Upper lobe of left lung (tissue), 6 donors: Measurements from ENCODE around the gene ALPI. TPM values are rescaled to one million over a fixed set of nuclear protein-coding genes. Genes with fewer than 3 reads are reported as not detected.

Source experiments
- ATAC-seq, 2 donors: fragments of 200-7000 bp; cut with Tn5 transposase; one replicate each; pipeline ENCODE4 v1.9.1; 2022; ENCODE audit warnings: mild to moderate bottlenecking in 2 of 2, moderate library complexity in 2 of 2; ENCODE audit not compliant: low FRiP score in 2 of 2
- DNase-seq, 2 donors: peaks; one replicate each; pipeline ENCODE4 v3.0.0-alpha.2; 2019 to 2020
- H3K27ac ChIP-seq, 4 donors: fragments of 200-600 bp; sonication (generic); one replicate each; pipeline ENCODE4 v1.5.1; 2016 to 2019
- H3K27me3 ChIP-seq, 4 donors: fragments of 200-600 bp; sonication (generic); one replicate each; pipeline ENCODE4 v1.5.1; 2017 to 2019
- H3K36me3 ChIP-seq, 4 donors: fragments of 200-600 bp; sonication (generic); one replicate each; pipeline ENCODE4 v1.5.1; 2016 to 2019
- H3K4me1 ChIP-seq, 4 donors: fragments of 200-600 bp; sonication (generic); one replicate each; pipeline ENCODE4 v1.5.1; 2018 to 2019
- H3K4me3 ChIP-seq, 4 donors: fragments of 200-600 bp; sonication (generic); one replicate each; pipeline ENCODE4 v1.5.1; 2017 to 2019; ENCODE audit warnings: mild to moderate bottlenecking in 2 of 4, moderate library complexity in 1 of 4
- H3K9me3 ChIP-seq, 4 donors: fragments of 200-600 bp; sonication (generic); one replicate each; pipeline ENCODE4 v1.5.1; 2018 to 2019
- EP300 ChIP-seq, 4 donors: sonication (generic); formaldehyde crosslinking; IDR thresholded peaks; one replicate each; pipeline ENCODE4 v1.5.1; 2017; ENCODE audit warnings: antibody characterized with exemption in 4 of 4, control low read depth in 2 of 4
- POLR2A ChIP-seq, 4 donors: fragments of 450-650 bp; IDR thresholded peaks; one replicate each; pipeline ENCODE4 v1.5.1; 2016 to 2017; ENCODE audit warnings: antibody characterized with exemption in 4 of 4, mild to moderate bottlenecking in 2 of 4
- POLR2AphosphoS5 ChIP-seq, 2 donors: sonication (generic); formaldehyde crosslinking; IDR thresholded peaks; one replicate each; pipeline ENCODE4 v1.5.1; 2017; ENCODE audit warnings: antibody characterized with exemption in 2 of 2
- WGBS, 2 donors: methylation state at CpG; one replicate each; pipeline ENCODE4 v1.1.5; 2017 to 2018; 5-methylcytosine and 5-hydroxymethylcytosine counted together
- total RNA-seq, 6 donors: library from RNA; depleted of rRNA in 4 of 6; stranded (reverse); fragments of >200 nt in 4 of 6; gene quantifications; one replicate each; pipeline versions ENCODE4 v1.1.0 to v1.2.1, GENCODE V29; 2016 to 2021
- TF ChIP-seq, protein P1 (sequence below), 6 experiments: fragments of 450-650 bp in 4 of 6; fragments of 200-600 bp in 2 of 6; sonication (generic) in 2 of 6; IDR thresholded peaks; one replicate each; pipeline ENCODE4 v1.5.1; 2016 to 2019; ENCODE audit warnings: antibody characterized with exemption in 6 of 6
- donor health status: DM: no; HTN: no; CAD: no; lungs with moderate emphysema.
- donor health status: DM: no; HTN: yes; CAD: no; lungs with severe emphysema.

Gene ALPI
- total RNA-seq, 6 donors from 2014 or later = not detected

DNA sequence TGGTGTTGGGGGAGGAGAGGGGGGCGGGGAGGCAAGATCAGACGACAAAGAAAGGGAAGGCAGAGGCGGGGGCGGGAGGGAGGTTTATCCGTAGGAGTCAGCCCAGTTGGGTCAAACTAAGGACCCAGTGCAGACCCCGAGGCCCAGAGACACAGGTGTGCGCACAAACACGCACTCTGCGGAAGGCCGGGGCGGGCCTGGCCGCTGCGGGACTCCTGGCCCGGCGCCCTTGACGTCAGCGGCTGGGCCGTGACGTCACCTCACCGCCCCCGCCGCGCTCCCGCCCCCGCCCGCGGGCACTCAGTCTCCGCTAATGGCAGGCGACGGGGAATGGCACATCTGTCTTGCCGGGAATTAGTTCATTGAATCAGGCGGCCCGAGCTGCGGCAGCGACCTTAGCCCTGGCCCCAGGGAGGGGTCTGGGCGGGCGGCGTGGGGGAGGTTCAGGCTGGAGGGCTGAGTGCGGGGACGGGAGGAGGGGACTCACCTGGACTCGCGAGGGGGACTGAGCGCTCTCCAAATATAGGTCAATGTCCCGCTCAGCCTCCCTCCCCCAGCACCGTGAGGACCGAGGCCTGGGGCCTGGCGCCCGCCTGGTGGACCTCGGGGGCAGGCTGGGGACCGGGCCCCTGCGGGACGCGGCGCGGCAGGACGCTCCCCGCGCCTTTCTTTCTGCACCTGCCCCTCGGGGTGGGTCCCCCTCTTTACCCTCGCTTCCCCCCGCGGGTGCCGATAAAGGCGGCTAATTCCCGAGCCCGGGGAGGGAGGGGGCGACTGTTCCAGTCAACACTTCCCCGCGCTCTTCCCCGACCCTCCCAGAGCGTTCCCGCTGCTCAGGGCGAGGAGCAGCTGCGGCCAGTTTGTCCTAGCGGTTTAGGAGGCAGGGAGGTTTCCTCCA lies 47.2 kb downstream of the ALPI start:
- H3K27ac ChIP-seq = no peak overlapping the region
- H3K36me3 ChIP-seq = no peaks in the 10 kb centered on the region
- DNase-seq = peak in 1 of 2 donors; percentile 85
- ATAC-seq = peak in 1 of 2 donors; percentile 42
- H3K9me3 ChIP-seq = no peaks in the 10 kb centered on the region
- H3K4me3 ChIP-seq = peak overlapping the region in 3 of 4 donors; percentile 32 to 46 (median 44)
- H3K27me3 ChIP-seq = peaks cover 0 to 27% (median 17%) of the 10 kb centered on the region in 4 donors
- WGBS, 2 donors = 0 to 4% methylated on average over 25 to 71 of the region's 75 CpGs
- peaks cover 8 to 18% (median 15%) of the 10 kb centered on the region in 4 donors for H3K4me1 ChIP-seq
- TF ChIP-seq POLR2A (IDR thresholded peaks at IDR 0.05) (no peak), POLR2AphosphoS5 (IDR thresholded peaks at IDR 0.05) (no peak)

DNA sequence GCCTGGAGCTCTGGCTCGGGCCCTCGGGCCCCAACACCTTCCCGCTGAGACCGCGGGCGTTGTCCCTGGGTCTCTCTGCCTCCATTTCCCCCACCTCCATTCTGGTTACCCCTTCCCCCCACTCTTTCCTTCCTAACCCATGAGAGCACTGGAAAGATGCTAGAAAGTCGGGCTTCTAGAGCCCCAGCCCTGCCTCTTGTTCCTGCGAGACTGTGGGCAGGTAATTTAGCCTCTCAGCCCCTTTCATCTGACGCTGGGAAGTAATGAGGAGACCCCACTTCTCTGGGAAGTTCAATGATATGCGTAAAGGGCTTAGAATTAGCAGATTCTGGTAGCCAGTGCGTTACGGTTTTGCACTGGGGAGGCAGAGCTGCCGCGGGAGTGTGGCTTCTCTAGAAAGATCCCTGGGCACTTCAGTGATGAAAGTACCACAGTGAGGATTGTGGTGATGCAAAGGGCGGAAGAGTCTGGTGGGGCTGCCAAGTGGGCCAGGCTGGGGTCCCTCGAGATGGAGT lies 47.9 kb downstream of the ALPI start:
- TF ChIP-seq POLR2A (IDR thresholded peaks at IDR 0.05) (no peak), POLR2AphosphoS5 (IDR thresholded peaks at IDR 0.05) (no peak), EP300 (IDR thresholded peaks at IDR 0.05) (no peak)
- TF ChIP-seq, protein P1, sequence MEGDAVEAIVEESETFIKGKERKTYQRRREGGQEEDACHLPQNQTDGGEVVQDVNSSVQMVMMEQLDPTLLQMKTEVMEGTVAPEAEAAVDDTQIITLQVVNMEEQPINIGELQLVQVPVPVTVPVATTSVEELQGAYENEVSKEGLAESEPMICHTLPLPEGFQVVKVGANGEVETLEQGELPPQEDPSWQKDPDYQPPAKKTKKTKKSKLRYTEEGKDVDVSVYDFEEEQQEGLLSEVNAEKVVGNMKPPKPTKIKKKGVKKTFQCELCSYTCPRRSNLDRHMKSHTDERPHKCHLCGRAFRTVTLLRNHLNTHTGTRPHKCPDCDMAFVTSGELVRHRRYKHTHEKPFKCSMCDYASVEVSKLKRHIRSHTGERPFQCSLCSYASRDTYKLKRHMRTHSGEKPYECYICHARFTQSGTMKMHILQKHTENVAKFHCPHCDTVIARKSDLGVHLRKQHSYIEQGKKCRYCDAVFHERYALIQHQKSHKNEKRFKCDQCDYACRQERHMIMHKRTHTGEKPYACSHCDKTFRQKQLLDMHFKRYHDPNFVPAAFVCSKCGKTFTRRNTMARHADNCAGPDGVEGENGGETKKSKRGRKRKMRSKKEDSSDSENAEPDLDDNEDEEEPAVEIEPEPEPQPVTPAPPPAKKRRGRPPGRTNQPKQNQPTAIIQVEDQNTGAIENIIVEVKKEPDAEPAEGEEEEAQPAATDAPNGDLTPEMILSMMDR (IDR thresholded peaks at IDR 0.05) = no peak
- Histone ChIP-seq H3K4me1 (peaks cover 8 to 18% (median 15%) of the 10 kb centered on the region in 4 donors), H3K27me3 (peaks cover 0 to 27% (median 17%) of the 10 kb centered on the region in 4 donors), H3K4me3 (peak overlapping the region in 2 of 4 donors; percentile 44 to 46), H3K27ac (no peak overlapping the region), H3K9me3 (no peaks in the 10 kb centered on the region), H3K36me3 (no peaks in the 10 kb centered on the region)
- WGBS, 2 donors = 16 to 24% methylated on average over 16 of the region's 16 CpGs
- no peak for ATAC-seq
- DNase-seq = no peak

DNA sequence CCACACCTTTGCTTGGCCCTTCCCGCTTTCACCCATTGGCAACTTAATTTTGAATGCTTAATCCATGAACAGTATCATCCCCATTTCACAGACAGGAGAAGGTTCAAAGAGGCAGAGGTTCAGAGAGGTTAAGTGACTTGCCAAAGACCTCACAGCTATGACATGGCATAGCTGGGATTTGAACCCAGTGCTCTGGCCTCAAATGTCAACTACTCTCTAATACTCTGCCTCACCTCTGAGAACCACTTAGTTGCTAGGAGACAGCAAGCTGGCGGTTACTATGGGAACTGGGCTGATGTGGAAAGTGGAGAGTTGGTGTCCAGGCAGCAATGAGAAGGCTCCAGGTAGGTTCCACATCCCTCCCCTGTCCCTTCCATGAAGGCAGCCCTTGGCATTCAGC lies 48.5 kb downstream of the ALPI start:
- peaks cover 8 to 18% (median 15%) of the 10 kb centered on the region in 4 donors for H3K4me1 ChIP-seq
- no peak overlapping the region for H3K4me3 ChIP-seq
- no peaks in the 10 kb centered on the region for H3K36me3 ChIP-seq
- peaks cover 0 to 27% (median 17%) of the 10 kb centered on the region in 4 donors for H3K27me3 ChIP-seq
- DNase-seq (no peak), ATAC-seq (no peak)
- no peak for TF ChIP-seq EP300 (IDR thresholded peaks at IDR 0.05)
- no peak overlapping the region for H3K27ac ChIP-seq
- no peaks in the 10 kb centered on the region for H3K9me3 ChIP-seq
- 87 to 92% methylated on average over 2 of the region's 2 CpGs for whole genome bisulfite sequencing, 2 donors

DNA sequence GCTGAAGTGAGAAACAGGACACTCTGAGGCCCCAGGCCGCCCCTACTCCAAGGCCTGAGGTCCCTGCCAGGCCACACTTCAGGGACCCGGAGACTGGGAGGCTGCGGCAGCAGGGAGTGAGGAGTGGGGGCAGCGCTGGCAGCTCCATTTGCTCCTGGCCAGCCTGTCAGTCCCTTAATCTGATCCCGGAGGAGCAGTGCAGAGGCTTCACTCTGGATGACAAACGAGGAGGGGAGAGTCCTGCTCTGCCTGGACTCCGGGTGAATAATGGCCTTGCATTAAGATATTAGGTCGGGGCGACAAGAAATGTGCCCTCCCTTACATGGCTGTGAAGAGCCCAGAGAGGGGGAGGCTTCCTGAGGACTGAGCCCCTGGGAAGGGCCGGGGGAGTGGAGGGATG lies 49.9 kb downstream of the ALPI start:
- DNase-seq (no peak), ATAC-seq (no peak)
- Histone ChIP-seq H3K27me3 (peaks cover 0 to 25% (median 17%) of the 10 kb centered on the region in 4 donors), H3K9me3 (no peaks in the 10 kb centered on the region), H3K36me3 (no peaks in the 10 kb centered on the region), H3K4me1 (peaks cover 8 to 18% (median 15%) of the 10 kb centered on the region in 4 donors), H3K4me3 (no peak overlapping the region), H3K27ac (no peak overlapping the region)
- 46 to 48% methylated on average over 4 to 10 of the region's 10 CpGs for WGBS, 2 donors
- TF ChIP-seq EP300 (IDR thresholded peaks at IDR 0.05) (no peak), POLR2AphosphoS5 (IDR thresholded peaks at IDR 0.05) (no peak), POLR2A (IDR thresholded peaks at IDR 0.05) (no peak)
- TF ChIP-seq, protein P1 (IDR thresholded peaks at IDR 0.05) = no peak

DNA sequence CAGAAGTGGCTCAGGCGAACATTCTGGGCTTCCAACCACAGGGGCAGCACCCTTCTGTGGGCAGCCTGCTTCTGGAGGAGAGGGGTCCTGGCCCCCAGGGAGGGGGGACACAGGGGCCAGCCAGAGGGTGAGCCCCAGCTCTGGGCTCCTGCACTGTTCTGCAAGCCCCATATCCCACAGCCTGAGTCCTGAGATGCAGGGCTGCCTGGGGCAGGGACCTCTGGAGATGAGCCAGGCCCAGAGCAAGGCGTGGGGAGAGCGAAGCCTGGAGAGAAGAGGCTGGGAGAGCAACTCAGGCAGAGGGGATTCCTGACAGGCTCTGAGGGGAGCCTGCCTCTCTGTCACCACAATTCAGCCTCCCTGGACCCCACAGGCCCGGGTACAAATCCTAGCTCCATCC lies 50.8 kb downstream of the ALPI start:
- H3K9me3 ChIP-seq = no peaks in the 10 kb centered on the region
- peaks cover 8 to 18% (median 15%) of the 10 kb centered on the region in 4 donors for H3K4me1 ChIP-seq
- H3K27ac ChIP-seq = no peak overlapping the region
- DNase-seq (no peak), ATAC-seq (no peak)
- no peak for TF ChIP-seq EP300 (IDR thresholded peaks at IDR 0.05)
- TF ChIP-seq, protein P1 (IDR thresholded peaks at IDR 0.05) = no peak
- no peak for TF ChIP-seq POLR2AphosphoS5 (IDR thresholded peaks at IDR 0.05)
- TF ChIP-seq POLR2A (IDR thresholded peaks at IDR 0.05) = no peak
- H3K27me3 ChIP-seq = peaks cover 0 to 23% (median 17%) of the 10 kb centered on the region in 4 donors
- 44 to 62% methylated on average over 3 to 4 of the region's 4 CpGs for WGBS, 2 donors
- no peaks in the 10 kb centered on the region for H3K36me3 ChIP-seq
- H3K4me3 ChIP-seq = no peak overlapping the region
